DND-41 (cell line): ENCODE measurements around the gene DISP1.

Source experiments
- EZH2 ChIP-seq: IDR thresholded peaks from 3 replicates; pipeline ENCODE4 v1.6.1; 2012; ENCODE audit warnings: borderline replicate concordance, low read depth, mild to moderate bottlenecking, moderate library complexity, low read length, inconsistent platforms; ENCODE audit not compliant: severe bottlenecking
- TF ChIP-seq, protein P1 (sequence below): IDR thresholded peaks from 2 replicates; pipeline ENCODE4 v1.5.1; 2012; ENCODE audit warnings: borderline replicate concordance, low read length, moderate library complexity, mild to moderate bottlenecking; ENCODE audit not compliant: poor library complexity, severe bottlenecking; ENCODE audit errors: extremely low read depth

- TF ChIP-seq, protein P1, sequence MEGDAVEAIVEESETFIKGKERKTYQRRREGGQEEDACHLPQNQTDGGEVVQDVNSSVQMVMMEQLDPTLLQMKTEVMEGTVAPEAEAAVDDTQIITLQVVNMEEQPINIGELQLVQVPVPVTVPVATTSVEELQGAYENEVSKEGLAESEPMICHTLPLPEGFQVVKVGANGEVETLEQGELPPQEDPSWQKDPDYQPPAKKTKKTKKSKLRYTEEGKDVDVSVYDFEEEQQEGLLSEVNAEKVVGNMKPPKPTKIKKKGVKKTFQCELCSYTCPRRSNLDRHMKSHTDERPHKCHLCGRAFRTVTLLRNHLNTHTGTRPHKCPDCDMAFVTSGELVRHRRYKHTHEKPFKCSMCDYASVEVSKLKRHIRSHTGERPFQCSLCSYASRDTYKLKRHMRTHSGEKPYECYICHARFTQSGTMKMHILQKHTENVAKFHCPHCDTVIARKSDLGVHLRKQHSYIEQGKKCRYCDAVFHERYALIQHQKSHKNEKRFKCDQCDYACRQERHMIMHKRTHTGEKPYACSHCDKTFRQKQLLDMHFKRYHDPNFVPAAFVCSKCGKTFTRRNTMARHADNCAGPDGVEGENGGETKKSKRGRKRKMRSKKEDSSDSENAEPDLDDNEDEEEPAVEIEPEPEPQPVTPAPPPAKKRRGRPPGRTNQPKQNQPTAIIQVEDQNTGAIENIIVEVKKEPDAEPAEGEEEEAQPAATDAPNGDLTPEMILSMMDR, result no peak
- TF ChIP-seq EZH2, result no peak
Measured at GRCh38 chr1:222794656-222795474, 20.0 kb upstream of the DISP1 start.
